ENCODE results near the gene MTR. TPM values are rescaled to one million over a fixed set of nuclear protein-coding genes. Genes with fewer than 3 reads are reported as not detected.

Gene MTR
- total RNA-seq, 2 experiments from 2014 or later: 35.2 to 37.0 TPM

DNA sequence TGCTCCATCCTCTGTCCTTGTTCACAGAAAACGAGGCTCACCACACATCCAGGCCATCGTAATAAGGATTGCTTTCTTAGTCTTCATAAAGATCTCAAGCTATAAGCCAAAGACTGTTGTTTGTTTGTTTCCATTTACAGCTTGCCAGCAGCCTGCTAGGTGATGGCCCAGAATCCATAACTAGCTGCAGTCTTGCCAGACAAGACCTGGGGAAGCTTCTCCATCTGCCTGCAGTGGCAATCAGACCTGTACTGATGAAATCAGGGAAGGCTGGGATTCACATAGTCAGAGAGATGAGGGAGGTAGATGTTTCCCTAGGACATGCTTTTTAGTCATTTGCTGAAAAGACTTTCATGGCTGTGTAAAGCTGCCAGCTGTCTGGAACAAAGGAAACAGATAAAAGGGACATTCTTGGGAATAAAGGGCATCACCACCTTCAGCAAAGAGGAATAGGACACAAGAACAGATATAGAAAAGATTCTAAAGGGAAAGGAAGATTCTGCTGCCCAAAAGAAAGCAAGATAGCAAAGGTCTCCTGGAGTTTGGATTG, 158.1 kb downstream of the MTR start:
- Mint-ChIP-seq H3K27ac (no peak overlapping the region), H3K4me3 (no peak overlapping the region), H3K9me3 (peaks cover 11% of the 10 kb centered on the region), H3K4me1 (ENCODE audit: low read depth) (no peaks in the 10 kb centered on the region), H3K27me3 (peaks cover 26% of the 10 kb centered on the region), H3K36me3 (ENCODE audit: low read depth) (no peaks in the 10 kb centered on the region)
- DNase-seq (no peak), ATAC-seq (ENCODE audit: poor library complexity) (no peak)
- H3K36me3 ChIP-seq (ENCODE audit: insufficient read depth, low read length): no peaks in the 10 kb centered on the region
- H3K9me3 ChIP-seq (ENCODE audit: control insufficient read depth in 1 of 2, insufficient read depth in 1 of 2, low read length in 2 of 2): peaks cover 0 to 4% of the 10 kb centered on the region in 2 experiments
- peaks cover 0 to 8% of the 10 kb centered on the region in 2 experiments for H3K27me3 ChIP-seq (ENCODE audit: control insufficient read depth in 1 of 2, insufficient read depth in 2 of 2, low read length in 2 of 2)
- no peak overlapping the region for H3K27ac ChIP-seq (ENCODE audit: low read depth in 1 of 2, low read length in 2 of 2)
- ChIA-PET POLR2A (no interaction called here), CTCF (no interaction called here)
- no peak overlapping the region for H3K4me3 ChIP-seq (ENCODE audit: low read length)
- intact Hi-C loops (cut with DNase I, micrococcal nuclease): no loop called here
- H3K4me1 ChIP-seq (ENCODE audit: insufficient read depth, low read length): no peaks in the 10 kb centered on the region
- TF ChIP-seq, protein P1, sequence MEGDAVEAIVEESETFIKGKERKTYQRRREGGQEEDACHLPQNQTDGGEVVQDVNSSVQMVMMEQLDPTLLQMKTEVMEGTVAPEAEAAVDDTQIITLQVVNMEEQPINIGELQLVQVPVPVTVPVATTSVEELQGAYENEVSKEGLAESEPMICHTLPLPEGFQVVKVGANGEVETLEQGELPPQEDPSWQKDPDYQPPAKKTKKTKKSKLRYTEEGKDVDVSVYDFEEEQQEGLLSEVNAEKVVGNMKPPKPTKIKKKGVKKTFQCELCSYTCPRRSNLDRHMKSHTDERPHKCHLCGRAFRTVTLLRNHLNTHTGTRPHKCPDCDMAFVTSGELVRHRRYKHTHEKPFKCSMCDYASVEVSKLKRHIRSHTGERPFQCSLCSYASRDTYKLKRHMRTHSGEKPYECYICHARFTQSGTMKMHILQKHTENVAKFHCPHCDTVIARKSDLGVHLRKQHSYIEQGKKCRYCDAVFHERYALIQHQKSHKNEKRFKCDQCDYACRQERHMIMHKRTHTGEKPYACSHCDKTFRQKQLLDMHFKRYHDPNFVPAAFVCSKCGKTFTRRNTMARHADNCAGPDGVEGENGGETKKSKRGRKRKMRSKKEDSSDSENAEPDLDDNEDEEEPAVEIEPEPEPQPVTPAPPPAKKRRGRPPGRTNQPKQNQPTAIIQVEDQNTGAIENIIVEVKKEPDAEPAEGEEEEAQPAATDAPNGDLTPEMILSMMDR (IDR thresholded peaks at IDR 0.05): no peak

Other genes with a start within 250 kb of the MTR start
- 10 to 100 TPM; 34.9 to 37.5 TPM for gene HEATR1, start 190.8 kb upstream of the MTR start, total RNA-seq
- under 1 TPM in 1 of 2 experiments, not detected in 1; 0.28 TPM for gene ACTN2, start 108.8 kb upstream of the MTR start, total RNA-seq
- gene MT1HL1, start 209.1 kb downstream of the MTR start, total RNA-seq: not detected
- not detected for gene RYR2, start 246.9 kb downstream of the MTR start, total RNA-seq

All from CD4-positive, alpha-beta T cell (primary cell).